ENCODE data around the gene ARHGEF7.
"Not testable (repeated sequence)": the region's sequence is repeated elsewhere in the genome, so short reads cannot be mapped to it uniquely, and the experiment has no call there.

Gene ARHGEF7

GRCh38 chr13:111175372-111175771 is 60.3 kb downstream of the ARHGEF7 start:
- DNase-seq, result no peak

GRCh38 chr13:111175935-111176334 is 60.8 kb downstream of the ARHGEF7 start:
- DNase-seq, result no peak

- DNase-seq, result no peak
Measured at GRCh38 chr13:111176421-111176820, 61.3 kb downstream of the ARHGEF7 start.

DNA sequence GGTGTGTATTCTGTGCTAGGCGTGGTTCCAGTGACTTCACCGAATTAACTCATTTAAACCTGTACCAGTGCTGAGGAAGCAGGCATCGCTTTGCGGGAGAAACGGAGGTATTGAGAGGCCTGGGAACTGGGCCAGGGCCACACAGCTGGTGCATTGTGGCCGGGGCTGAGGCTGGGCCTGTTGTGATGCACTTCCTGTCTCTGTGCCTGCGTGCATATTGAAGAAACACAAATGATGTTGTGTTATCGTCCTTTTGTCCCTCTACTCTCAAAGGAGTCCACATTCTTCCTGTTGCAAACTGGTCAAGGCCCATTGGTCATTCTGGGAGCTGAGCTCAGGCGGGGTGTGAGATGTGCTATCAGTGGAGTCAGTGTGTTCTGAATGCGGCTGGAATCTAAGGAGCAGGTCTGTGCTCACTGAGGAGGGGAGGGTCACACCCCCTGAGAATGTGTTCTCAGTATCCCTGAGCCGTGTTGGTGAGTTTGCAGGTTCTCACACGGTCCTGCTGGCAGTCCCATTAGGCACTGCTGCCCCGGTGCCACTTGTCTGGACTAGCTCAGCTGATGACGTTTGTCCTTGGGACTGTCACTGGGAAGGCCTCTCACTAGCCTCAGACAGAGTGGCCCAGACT is 62.1 kb downstream of the ARHGEF7 start:
- DNase-seq, result no peak

DNA sequence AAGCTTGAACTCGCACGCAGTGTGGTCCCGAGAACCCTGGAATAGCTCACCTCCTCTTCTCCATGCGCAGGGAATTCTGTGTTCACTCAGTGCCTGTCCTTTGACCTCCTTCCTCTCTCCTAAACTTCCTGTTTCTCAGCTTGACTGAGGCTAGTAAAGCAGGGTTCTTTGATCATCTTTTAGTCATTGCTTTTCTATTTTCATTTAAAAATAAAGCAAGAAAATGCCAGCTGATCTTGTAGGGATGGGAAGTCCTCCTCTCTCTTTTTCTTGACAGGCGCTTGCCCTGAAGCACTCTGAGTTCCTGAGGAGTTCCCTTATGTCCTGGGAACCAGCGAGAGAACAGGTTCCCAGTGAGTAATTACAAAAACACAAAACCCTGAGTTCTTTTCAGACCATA is 62.8 kb downstream of the ARHGEF7 start:
- DNase-seq, result no peak

- no peak for DNase-seq
Measured at GRCh38 chr13:111178402-111178801, 63.3 kb downstream of the ARHGEF7 start.

GRCh38 chr13:111179908-111180760 is 65.0 kb downstream of the ARHGEF7 start:
- DNase-seq, result no peak

DNA sequence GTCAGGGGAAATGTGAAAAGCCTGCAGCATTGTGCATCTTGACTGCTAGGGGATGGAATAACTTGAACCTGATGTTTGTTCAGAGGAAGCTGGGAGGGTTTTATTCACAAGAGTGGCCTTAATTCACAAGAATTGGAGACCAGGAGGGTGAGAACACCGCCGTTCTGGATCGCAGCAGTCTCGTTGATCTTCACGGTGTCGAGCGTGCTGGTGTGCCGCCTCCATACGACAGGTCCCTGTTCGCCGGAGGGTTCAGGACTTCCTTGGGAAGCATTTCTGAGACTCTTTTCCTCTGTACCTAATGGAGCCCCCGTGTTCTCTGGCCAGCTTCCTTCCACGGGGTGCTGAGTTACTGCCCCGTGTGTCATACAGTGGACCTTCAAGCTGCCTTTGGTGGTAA is 66.9 kb downstream of the ARHGEF7 start:
- no peak for DNase-seq

- no peak for DNase-seq
Measured at GRCh38 chr13:111183087-111183645, 68.1 kb downstream of the ARHGEF7 start.

- DNase-seq, result no peak
Measured at GRCh38 chr13:111183959-111184358, 68.8 kb downstream of the ARHGEF7 start.

DNA sequence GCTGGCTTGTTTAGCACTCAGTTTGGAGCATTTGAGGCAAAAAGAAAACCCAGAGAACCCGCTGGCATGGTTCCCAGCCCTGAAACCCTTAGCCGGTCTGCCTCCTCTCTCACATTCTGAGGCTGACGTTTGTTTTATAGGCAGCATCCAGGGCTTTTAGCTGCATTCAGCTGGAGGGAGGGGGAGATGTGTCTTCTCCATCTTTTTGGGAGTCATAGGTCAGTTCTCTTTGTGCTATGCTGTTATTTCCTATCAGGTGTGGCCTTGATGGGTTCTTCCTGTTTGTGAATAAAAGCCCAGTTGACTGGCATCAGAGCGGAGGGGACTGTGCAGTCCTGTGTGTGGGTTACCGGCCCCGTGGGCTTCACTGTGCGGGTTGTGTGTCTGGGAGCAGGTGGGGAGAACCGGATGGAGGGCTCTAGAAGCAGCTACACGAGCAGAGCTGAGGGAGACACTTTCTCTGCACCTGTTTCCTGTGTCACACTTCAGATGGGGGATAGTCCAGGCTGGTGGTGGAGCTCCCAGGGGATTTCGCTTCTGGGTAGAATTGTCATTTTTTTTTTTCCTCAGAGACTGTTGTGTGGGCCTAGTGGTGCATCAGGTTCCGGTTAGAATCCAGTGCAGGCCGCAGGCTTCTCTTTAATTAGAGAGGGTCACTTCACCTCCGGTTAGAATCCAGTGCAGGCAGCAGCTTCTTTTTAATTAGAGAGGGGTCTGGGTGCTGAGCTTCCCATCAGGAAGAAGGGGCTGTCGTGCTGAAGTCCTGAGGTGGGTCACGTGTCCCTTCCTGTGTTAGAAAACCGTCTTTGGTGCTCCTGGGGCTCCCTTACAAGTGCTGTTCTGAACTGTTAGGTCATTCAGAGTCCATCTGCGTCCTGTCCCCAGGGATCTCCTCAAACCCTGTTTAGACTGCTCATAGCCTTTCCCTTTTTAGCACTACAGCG is 69.6 kb downstream of the ARHGEF7 start:
- no peak for DNase-seq

DNA sequence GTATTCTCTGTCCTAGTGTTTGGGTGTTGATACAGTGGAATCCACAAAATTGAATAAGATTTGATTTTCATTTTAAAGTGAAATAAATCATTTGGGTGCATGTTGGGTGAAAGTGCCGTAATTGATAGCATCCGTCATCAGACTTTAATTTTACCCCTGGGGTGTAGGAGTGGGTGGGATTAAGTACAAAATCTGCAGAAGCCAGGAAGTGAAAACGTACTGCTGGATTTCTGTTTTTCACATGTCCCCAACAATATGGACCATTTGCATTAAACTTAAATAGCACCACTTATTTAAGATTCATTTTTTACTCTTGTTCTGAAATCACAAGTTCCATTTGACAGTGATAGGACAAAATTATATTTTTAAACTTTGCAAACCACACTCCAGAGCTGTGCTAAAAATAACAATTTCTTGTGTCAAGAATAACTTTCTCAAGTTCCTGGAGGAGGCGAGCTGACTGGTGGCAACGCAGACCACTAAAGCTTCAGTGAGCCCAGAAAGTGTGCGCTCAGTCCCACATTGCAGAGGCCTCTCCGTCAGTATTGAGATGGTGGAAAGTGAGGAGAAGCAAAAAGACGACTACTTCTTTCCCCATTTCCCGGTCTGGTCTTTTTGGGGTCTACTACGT is 71.3 kb downstream of the ARHGEF7 start:
- no peak for DNase-seq

DNA sequence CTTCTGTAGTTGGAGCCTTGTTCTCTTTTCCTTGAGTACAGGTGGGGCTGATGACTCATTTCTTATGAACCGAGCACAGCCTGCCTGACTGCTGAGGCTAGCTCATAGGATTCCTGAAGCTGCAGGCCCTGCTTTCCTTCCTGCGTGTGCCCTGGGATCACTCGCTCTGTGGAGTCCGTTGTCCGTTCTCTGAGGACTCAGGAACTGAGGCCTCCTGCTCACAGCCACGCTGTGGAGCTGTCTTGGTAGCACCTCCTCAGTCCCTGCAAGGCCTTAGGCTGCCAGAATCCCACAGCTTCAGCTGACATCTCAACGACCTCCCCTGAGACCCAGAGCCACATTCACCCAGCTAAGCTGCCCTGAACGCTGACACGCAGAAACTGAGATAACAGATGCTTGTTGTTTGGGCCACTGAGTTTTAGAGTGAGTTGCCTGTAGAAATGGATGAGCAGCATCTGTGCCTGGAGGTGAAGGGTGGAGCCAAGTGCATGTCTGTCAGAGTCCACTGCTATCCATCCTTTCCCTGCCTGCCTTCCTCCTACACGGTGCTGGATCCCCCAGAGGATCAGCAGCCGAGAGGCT is 72.9 kb downstream of the ARHGEF7 start:
- DNase-seq, result peak; percentile 85

GRCh38 chr13:111189064-111189505 is 74.0 kb downstream of the ARHGEF7 start:
- DNase-seq, result not testable (repeated sequence)

DNA sequence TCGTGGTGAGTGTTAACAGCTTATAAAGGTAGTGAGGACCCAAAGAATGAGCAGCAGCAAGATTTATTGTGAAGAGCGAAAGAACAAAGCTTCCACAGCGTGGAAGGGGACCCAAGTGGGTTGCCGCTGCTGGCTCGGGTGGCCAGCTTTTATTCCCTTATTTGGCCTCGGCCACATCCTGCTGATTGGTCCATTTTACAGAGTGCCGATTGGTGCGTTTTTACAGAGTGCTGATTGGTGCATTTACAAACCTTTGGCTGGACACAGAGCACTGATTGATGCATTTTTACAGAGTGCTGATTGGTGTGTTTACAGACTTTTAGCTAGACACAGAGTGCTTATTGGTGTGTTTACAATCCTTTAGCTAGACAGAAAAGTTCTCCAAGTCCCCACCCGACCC is 74.4 kb downstream of the ARHGEF7 start:
- not testable (repeated sequence) for DNase-seq

DNA sequence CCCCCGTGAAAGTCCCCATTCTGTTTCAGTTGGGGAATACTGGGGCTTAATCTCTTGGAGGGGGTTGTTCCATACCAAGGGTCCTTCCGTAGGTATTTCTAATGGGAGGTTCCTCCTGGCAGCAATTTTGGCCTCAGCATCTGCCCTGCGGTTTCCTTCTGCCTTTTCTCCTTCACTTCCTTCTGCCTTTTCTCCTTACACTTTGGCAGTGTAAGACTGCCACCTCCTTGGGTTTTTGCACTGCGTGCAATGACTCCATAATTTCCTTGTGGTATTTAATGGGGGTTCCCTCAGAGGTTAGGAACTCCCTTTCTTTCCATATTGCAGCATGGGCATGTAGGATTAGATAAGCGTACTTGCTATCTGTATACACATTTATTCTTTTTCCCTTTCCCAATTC is 78.1 kb downstream of the ARHGEF7 start:
- not testable (repeated sequence) for DNase-seq

DNA sequence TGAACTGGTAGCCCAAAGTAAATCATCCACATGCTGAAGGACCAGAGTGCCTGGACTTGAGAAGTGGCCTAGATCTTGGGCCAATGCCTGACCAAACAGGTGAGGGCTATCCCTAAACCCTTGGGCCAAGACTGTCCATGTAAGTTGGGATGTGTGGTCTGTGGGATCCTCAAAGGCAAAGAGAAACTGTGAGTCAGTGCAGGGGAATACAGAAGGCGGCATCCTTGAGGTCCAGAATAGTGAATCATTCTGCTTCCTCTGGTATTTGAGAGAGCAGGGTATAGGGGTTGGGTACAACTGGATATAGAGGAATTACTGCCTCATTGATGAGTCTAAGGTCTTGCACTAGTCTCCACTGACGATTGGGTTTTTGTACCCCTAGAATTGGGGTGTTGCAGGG is 79.5 kb downstream of the ARHGEF7 start:
- peak; percentile 75 for DNase-seq

DNA sequence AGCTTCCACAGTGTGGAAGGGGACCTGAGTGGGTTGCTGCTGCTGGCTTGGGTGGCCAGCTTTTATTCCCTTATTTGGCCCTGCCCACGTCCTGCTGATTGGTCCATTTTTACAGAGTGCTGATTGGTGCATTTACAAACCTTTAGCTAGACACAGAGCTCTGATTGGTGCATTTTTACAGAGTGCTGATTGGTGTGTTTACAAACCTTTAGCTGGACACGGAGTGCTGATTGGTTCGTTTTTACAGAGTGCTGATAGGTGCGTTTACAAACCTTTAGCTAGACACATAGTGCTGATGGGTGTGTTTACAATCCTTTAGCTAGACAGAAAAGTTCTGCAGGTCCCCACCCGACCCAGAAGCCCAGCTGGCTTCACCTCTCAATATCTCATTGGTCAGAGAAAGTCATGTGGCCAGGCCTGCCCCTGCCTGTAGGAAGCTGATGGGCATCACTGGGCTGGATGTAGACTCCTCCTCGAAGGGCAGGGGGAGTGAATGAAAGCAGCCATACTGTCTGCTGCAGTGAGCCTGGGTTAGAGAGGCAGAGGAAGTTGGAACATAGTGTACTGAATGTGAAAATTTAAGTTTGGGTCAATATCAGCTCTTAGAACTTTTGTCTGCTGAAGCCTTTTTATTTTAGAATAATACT is 83.7 kb downstream of the ARHGEF7 start:
- DNase-seq, result not testable (repeated sequence)

GRCh38 chr13:111201304-111201940 is 86.3 kb downstream of the ARHGEF7 start:
- DNase-seq, result no peak

DNA sequence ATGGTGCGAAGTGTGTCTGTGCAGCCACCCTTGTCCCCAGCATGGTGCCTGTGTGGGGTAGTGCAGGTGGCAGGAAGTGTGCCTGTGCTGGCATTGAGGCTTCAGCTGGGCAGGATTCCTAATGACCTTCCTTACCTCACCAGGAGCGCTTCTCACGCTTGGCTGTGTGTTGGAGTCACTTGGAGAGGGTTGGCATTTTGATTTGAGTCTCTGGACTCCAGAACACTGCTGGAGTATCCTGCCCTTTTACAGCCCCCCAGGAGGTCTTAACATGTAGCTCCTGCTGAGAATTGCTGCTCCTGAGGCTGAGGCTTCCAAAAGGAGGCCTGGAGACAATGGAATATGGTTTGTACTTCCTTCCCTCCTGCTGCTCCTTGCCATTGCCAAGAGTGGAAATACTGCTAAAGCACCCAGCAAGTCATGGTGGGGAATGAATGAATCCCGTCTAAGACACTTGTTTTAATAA is 87.1 kb downstream of the ARHGEF7 start:
- DNase-seq, result no peak

DNA sequence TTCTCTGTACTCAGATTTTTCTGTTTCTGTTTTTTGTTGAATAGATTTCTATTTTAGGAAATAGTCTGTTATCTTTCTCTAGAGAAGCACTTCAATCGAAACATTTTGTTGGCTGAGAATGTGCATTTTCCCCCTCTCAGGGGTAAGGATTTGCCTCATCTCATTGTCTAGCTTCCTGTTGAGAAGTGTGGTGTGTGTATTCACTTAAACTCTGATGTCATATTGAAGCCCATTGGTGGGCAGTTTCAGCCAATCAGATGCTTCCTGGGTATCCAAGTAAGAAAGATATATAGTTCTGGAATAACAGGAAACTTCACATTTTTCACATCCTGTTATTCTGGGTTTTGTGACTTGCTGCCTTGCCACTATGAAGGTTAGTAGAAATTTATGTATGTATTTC is 87.6 kb downstream of the ARHGEF7 start:
- no peak for DNase-seq
